Omental fat pad (tissue), 4 donors: ENCODE data around the gene SGSH. TPM values are rescaled to one million over a fixed set of nuclear protein-coding genes. Genes with fewer than 3 reads are reported as not detected.

Source experiments
- ATAC-seq: fragments of 150-250 bp; one replicate; pipeline ENCODE4 v1.9.1; 2016; ENCODE audit warnings: mild to moderate bottlenecking, moderate library complexity; ENCODE audit not compliant: low FRiP score
- DNase-seq: peaks from one replicate; pipeline ENCODE4 v3.0.0-alpha.2; 2019; ENCODE audit warnings: low spot score
- total RNA-seq, 4 donors: library from RNA; depleted of rRNA; stranded (reverse); fragments of >200 nt; gene quantifications; one replicate each; pipeline ENCODE4 v1.1.0, GENCODE V29; 2016
- TF ChIP-seq, protein P1 (sequence below), 3 donors: fragments of 450-650 bp; IDR thresholded peaks; one replicate each; pipeline ENCODE4 v1.5.1; 2016 to 2017; ENCODE audit warnings: antibody characterized with exemption in 3 of 3, mild to moderate bottlenecking in 3 of 3, moderate library complexity in 2 of 3

The SGSH gene
- total RNA-seq, 4 donors from 2014 or later, result 16.2 to 32.2 (median 28.0) TPM

DNA sequence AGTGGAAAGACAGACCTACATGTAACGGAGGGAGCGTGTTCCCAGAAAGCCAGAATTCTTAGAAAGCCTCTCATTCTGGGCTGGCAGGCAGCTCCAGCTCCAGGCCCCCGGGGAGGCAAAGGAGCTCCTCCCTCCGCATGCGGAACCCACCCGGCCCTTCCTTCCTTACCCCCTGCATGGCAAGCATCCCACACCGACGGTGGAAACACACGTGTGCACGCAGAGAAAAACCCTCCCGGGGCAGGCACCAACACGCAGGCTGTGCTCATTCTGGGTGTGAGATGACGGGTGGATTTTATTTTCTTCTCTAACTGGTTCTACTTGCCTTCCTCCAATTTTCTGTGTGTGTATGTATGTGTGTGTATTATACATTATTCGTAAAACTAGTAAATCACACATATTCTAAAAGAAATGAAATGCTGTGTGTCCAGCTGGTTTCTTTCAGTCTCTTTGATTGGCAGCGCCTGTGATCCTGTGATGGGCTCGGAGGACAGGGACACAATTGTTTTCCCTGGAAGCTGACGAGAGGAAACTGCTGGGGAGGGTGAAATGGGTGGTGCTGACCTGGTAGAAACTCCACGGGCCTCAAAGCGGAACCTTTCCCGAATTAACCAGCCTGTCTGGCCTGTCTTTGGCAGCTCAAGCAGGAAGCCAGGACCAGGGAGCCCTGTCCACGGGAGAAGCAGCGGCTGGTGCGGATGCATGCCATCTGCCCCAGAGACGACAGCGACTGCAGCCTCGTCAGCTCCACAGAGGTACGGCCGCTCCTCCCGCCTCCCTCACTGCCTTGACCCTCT, 28.1 kb downstream of the SGSH start:
- TF ChIP-seq, protein P1, sequence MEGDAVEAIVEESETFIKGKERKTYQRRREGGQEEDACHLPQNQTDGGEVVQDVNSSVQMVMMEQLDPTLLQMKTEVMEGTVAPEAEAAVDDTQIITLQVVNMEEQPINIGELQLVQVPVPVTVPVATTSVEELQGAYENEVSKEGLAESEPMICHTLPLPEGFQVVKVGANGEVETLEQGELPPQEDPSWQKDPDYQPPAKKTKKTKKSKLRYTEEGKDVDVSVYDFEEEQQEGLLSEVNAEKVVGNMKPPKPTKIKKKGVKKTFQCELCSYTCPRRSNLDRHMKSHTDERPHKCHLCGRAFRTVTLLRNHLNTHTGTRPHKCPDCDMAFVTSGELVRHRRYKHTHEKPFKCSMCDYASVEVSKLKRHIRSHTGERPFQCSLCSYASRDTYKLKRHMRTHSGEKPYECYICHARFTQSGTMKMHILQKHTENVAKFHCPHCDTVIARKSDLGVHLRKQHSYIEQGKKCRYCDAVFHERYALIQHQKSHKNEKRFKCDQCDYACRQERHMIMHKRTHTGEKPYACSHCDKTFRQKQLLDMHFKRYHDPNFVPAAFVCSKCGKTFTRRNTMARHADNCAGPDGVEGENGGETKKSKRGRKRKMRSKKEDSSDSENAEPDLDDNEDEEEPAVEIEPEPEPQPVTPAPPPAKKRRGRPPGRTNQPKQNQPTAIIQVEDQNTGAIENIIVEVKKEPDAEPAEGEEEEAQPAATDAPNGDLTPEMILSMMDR (IDR thresholded peaks at IDR 0.05), result no peak
- no peak for DNase-seq
- ATAC-seq, result no peak

DNA sequence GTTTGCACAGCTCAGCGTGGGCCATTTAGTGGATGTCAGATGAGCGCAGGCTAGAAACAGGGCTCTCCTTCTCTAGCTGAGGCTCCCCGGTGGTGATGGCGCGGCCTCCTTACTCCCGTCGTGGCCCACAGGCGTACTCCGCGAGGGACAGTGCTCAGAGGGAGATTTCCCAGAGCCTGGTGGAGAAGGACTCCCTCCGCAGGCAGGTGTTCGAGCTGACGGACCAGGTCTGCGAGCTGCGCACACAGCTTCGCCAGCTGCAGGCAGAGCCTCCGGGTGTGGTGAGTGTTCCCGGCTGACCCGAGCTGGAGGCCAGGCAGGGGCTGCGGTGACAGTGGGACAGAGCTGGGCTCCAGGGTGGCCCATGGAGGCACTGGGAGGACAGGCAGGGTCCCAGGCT, 28.9 kb downstream of the SGSH start:
- DNase-seq, result no peak
- TF ChIP-seq, protein P1 (IDR thresholded peaks at IDR 0.05), result no peak
- ATAC-seq, result no peak

DNA sequence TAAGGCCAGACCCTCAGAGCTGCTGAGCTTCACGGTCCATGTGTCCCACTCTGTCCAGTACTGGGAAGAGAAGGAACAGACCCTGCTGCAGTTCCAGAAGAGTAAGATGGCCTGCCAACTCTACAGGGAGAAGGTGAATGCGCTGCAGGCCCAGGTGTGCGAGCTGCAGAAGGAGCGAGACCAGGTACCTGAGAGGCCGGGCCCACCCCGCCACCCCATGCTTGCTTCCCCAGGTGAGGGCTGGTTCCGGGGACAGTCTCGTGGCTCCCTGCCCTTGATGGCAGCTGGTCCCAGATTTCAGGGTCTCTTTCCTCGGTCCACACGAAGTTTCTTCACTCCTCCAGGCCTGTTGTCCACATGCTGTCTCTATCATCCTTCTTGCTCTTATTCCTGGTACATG, 29.4 kb downstream of the SGSH start:
- no peak for DNase-seq
- TF ChIP-seq, protein P1 (IDR thresholded peaks at IDR 0.05), result no peak
- no peak for ATAC-seq

DNA sequence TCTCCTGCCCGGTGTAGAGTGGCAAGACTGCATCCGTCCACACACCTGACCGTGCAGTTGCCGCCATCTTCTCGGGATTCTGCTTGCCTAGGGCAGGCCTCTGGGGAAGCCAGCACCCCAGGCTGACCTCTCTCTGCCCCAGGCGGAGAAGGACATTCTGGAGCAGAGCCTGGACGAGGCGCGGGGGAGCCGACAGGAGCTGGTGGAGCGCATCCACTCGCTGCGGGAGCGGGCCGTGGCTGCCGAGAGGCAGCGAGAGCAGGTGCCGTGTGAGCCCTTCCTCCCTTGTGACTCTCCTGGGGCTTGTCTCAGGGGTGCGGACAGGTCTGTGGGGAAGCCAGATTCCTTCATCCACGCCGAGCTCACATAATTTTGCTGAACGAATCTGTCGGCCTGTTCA, 30.5 kb downstream of the SGSH start:
- ATAC-seq (no peak), DNase-seq (no peak)
- TF ChIP-seq, protein P1 (IDR thresholded peaks at IDR 0.05), result no peak

DNA sequence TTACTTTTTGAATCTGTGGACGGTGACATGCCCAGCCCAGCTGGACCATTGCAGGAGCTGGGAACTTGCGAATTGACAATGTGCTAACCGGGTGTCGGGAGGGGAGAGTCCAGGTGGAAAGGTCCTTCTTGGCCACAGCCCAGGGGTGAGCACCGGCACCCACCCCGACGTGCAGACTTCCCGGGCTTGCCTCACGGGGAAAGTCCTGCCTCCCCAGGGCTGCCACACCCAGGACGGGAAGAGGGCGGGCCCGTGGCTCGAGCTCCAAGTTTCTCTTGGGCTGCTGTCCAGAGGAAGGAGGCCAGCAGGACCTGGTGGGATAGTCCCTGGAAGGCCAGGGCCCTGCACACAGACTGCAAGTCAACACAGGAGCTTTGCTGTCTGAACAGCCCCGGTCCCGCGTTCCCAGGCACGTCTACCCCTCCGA, 32.6 kb downstream of the SGSH start:
- peak; percentile 87 for ATAC-seq
- DNase-seq, result no peak
- TF ChIP-seq, protein P1 (IDR thresholded peaks at IDR 0.05), result no peak

DNA sequence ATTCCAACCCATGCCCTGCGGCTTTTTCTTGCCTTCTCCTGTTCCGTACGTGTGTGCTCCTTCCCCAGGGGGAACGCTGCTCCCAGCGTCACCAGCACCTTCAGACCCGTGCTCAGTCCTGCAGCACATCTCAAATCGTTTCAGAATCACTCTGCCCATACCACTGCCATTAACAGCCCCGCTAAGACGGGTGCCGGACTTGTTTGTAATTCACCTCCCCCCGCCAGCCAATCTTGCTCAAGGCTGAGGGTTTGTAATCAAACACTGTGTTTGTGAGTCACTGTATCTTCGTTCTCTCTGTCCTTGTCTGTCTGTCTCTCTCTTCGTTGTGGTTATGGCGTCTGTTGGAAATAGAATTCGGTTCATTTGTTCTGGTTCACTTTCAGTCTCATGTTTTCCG, 33.0 kb downstream of the SGSH start:
- TF ChIP-seq, protein P1 (IDR thresholded peaks at IDR 0.05), result no peak

DNA sequence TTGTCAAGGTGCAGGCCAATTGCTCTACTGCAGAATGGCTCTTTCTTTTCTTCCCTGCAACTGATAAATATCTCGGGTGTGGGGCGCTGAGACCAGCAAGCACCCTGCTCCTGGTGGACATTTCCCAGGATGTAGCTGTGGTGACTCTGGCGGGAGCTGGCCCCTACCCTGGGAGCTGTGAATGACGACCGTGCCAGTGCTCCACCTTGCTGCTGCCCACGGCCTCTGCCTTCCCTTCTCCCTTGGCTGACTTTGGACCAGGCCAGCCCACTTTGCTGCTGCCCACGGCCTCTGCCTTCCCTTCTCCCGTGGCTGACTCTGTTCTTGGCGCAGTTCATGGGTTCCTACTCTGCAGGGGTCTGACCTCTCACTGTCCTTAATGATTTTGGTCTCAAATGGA, 34.2 kb downstream of the SGSH start:
- DNase-seq (no peak), ATAC-seq (no peak)
- TF ChIP-seq, protein P1 (IDR thresholded peaks at IDR 0.05), result no peak

More for the DNA sequence above, 33.0 kb downstream of the SGSH start:
- DNase-seq (no peak), ATAC-seq (no peak)
